GM23338 (cell line): ENCODE data around the gene ZNF579. TPM values are rescaled to one million over a fixed set of nuclear protein-coding genes. Genes with fewer than 3 reads are reported as not detected.

ENCODE experiments used
- ATAC-seq: fragments of 200-7000 bp; cut with Tn5 transposase; 3 replicates; pipeline ENCODE4 v1.9.1; 2020
- DNase-seq: peaks from one replicate; pipeline ENCODE4 v3.0.0-alpha.2; 2015; ENCODE audit warnings: low spot score
- H2AFZ ChIP-seq: fragments of 200-600 bp; sonication (generic); 2 replicates; pipeline ENCODE4 v1.8.0; 2016; ENCODE audit warnings: antibody characterized with exemption, mild to moderate bottlenecking, moderate library complexity
- H3F3A ChIP-seq: fragments of 200-600 bp; sonication (generic); replicated peaks from 2 replicates; pipeline ENCODE4 v1.8.0; 2017; ENCODE audit warnings: antibody characterized with exemption, mixed run types, low read depth
- H3K27ac ChIP-seq: fragments of 200-600 bp; sonication (generic); 2 replicates; pipeline ENCODE4 v1.6.1; 2016; ENCODE audit warnings: low read depth
- H3K27me3 ChIP-seq: fragments of 200-600 bp; sonication (generic); 2 replicates; pipeline ENCODE4 v1.8.0; 2016; ENCODE audit warnings: mild to moderate bottlenecking, mixed run types, moderate library complexity; ENCODE audit not compliant: insufficient read depth
- H3K36me3 ChIP-seq: fragments of 200-600 bp; sonication (generic); 2 replicates; pipeline ENCODE4 v1.8.0; 2016; ENCODE audit warnings: mild to moderate bottlenecking; ENCODE audit not compliant: insufficient read depth
- H3K4me1 ChIP-seq: fragments of 200-600 bp; sonication (generic); 2 replicates; pipeline ENCODE4 v1.8.0; 2016; ENCODE audit warnings: mild to moderate bottlenecking, moderate library complexity; ENCODE audit not compliant: insufficient read depth
- H3K4me2 ChIP-seq: fragments of 200-600 bp; sonication (generic); 2 replicates; pipeline ENCODE4 v1.7.1; 2017; ENCODE audit warnings: mixed run types
- H3K4me3 ChIP-seq: fragments of 200-600 bp; sonication (generic); 2 replicates; pipeline ENCODE4 v1.6.1; 2016; ENCODE audit warnings: mixed run types
- H3K79me2 ChIP-seq: fragments of 200-600 bp; sonication (generic); replicated peaks from 2 replicates; pipeline ENCODE4 v1.8.0; 2017; ENCODE audit warnings: mild to moderate bottlenecking; ENCODE audit not compliant: insufficient read depth
- H3K9me2 ChIP-seq: fragments of 200-600 bp; sonication (generic); 2 replicates; pipeline ENCODE4 v1.8.0; 2017; ENCODE audit not compliant: insufficient read depth
- H4K20me1 ChIP-seq: fragments of 200-600 bp; sonication (generic); replicated peaks from 2 replicates; pipeline ENCODE4 v1.8.0; 2017; ENCODE audit warnings: mild to moderate bottlenecking; ENCODE audit not compliant: insufficient read depth
- H3K27ac Mint-ChIP-seq: 2 replicates; pipeline ENCODE4 v1.8.0; 2020; ENCODE audit warnings: inconsistent platforms, mild to moderate bottlenecking, moderate library complexity, mixed read lengths
- H3K27me3 Mint-ChIP-seq: 3 replicates; pipeline ENCODE4 v1.8.0; 2022; ENCODE audit warnings: low read depth, mild to moderate bottlenecking, moderate library complexity, mixed read lengths, inconsistent platforms; ENCODE audit not compliant: insufficient read depth, poor library complexity
- H3K36me3 Mint-ChIP-seq: 3 replicates; pipeline ENCODE4 v1.8.0; 2021; ENCODE audit warnings: low read depth, mild to moderate bottlenecking, inconsistent platforms, moderate library complexity, mixed read lengths
- H3K4me1 Mint-ChIP-seq: 3 replicates; pipeline ENCODE4 v1.8.0; 2020; ENCODE audit warnings: mild to moderate bottlenecking, inconsistent platforms, mixed read lengths
- H3K4me3 Mint-ChIP-seq: 3 replicates; pipeline ENCODE4 v1.8.0; 2021; ENCODE audit warnings: moderate library complexity, mild to moderate bottlenecking, inconsistent platforms, mixed read lengths
- H3K9me3 Mint-ChIP-seq: 3 replicates; pipeline ENCODE4 v1.8.0; 2020; ENCODE audit warnings: moderate library complexity, mild to moderate bottlenecking, inconsistent platforms, mixed read lengths
- EZH2 ChIP-seq: fragments of 200-600 bp; sonication (generic); IDR thresholded peaks from one replicate; pipeline ENCODE4 v1.8.0; 2017; ENCODE audit warnings: antibody characterized with exemption, mild to moderate bottlenecking, low read depth; ENCODE audit not compliant: unreplicated experiment
- EZH2phosphoT487 ChIP-seq: fragments of 200-600 bp; sonication (generic); IDR thresholded peaks from one replicate; pipeline ENCODE4 v1.8.1; 2018; ENCODE audit warnings: antibody characterized with exemption; ENCODE audit not compliant: unreplicated experiment
- NANOG ChIP-seq: IDR thresholded peaks from 2 replicates; pipeline ENCODE4 v1.6.1; 2016; ENCODE audit warnings: antibody characterized with exemption, borderline replicate concordance
- POLR2AphosphoS5 ChIP-seq: IDR thresholded peaks from 2 replicates; pipeline ENCODE4 v1.6.1; 2016; ENCODE audit warnings: antibody characterized with exemption, low read depth
- ZNF114 ChIP-seq: fragments of 250-450 bp; sonication (Bioruptor Pico); IDR thresholded peaks from 2 replicates; pipeline ENCODE4 v1.5.0; 2020; ENCODE audit warnings: mild to moderate bottlenecking, moderate library complexity
- polyA plus RNA-seq: library from polyadenylated mRNA; unstranded; fragments of >200 nt; fragmentation: Nextera tagmentation; extraction: Ambion mirVana; gene quantifications from 2 replicates; pipeline ENCODE4 v1.2.1, GENCODE V29; 2016
- total RNA-seq: library from RNA; depleted of rRNA; stranded (reverse); fragments of >200 nt; shearing (Covaris generic); gene quantifications from 2 replicates; pipeline ENCODE4 v1.2.3, GENCODE V29; 2014
- TF ChIP-seq, protein P1 (sequence below): IDR thresholded peaks from 2 replicates; pipeline ENCODE4 v1.6.1; 2016; ENCODE audit warnings: antibody characterized with exemption
- TF ChIP-seq, protein P2 (sequence below): IDR thresholded peaks from one replicate; pipeline ENCODE4 v1.6.1; 2018; ENCODE audit warnings: antibody characterized with exemption; ENCODE audit not compliant: unreplicated experiment

ZNF579 gene
- total and polyA plus RNA-seq, 2 experiments from 2014 or later = 7.3 to 12.2 TPM

GRCh38 chr19:55618426-55618825 lies 37.8 kb upstream of the ZNF579 start:
- Histone ChIP-seq H3K9me2 (no peaks in the 10 kb centered on the region), H2AFZ (no peak overlapping the region), H4K20me1 (peaks cover 1% of the 10 kb centered on the region), H3K79me2 (peaks cover 3% of the 10 kb centered on the region), H3K27ac (no peak overlapping the region), H3K27me3 (no peaks in the 10 kb centered on the region), H3F3A (peaks cover 2% of the 10 kb centered on the region; the same call in 1 of the 2 replicates), H3K4me2 (no peak overlapping the region), H3K4me3 (no peak overlapping the region), H3K4me1 (no peaks in the 10 kb centered on the region), H3K36me3 (no peaks in the 10 kb centered on the region)
- peaks cover 17% of the 10 kb centered on the region for H3K27me3 Mint-ChIP-seq
- TF ChIP-seq, protein P1, sequence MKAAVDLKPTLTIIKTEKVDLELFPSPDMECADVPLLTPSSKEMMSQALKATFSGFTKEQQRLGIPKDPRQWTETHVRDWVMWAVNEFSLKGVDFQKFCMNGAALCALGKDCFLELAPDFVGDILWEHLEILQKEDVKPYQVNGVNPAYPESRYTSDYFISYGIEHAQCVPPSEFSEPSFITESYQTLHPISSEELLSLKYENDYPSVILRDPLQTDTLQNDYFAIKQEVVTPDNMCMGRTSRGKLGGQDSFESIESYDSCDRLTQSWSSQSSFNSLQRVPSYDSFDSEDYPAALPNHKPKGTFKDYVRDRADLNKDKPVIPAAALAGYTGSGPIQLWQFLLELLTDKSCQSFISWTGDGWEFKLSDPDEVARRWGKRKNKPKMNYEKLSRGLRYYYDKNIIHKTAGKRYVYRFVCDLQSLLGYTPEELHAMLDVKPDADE = no peak
- peaks cover 5% of the 10 kb centered on the region for H3K9me3 Mint-ChIP-seq
- peaks cover 5% of the 10 kb centered on the region; the same call in 1 of the 3 replicates for H3K4me1 Mint-ChIP-seq
- no peak overlapping the region for H3K27ac Mint-ChIP-seq
- H3K36me3 Mint-ChIP-seq = peaks cover 45% of the 10 kb centered on the region
- H3K4me3 Mint-ChIP-seq = 0 out of 3 replicates have a peak overlapping the region, but pooled peaks have one; percentile 27
- DNase-seq = peak; percentile 0
- no peak for ATAC-seq

DNA sequence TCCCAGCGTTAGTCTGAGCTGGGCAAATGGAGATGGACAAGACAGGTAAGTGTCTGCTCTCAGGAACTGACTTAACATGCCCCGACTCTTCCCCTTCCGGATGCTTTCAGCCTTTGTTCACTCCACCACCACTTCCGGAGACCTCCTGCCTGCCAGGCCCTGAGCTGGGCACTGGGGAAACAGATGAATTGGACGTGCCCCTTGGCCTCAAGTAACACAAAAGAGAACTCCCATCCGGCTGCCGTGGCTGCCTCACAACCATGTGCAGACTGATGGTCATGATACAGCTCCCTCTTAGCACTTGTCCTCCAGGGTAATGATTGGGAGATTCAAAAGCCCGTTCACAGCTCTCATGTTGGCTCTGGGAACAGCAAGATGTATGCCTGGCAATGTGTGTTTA lies 36.8 kb upstream of the ZNF579 start:
- no peak overlapping the region for H3K27ac Mint-ChIP-seq
- Histone ChIP-seq H3K36me3 (no peaks in the 10 kb centered on the region), H3K4me2 (no peak overlapping the region)

More for the DNA sequence above, 36.8 kb upstream of the ZNF579 start:
- Histone ChIP-seq H3K27ac (no peak overlapping the region), H3K79me2 (0 out of 2 replicates have a peak, but pooled peaks cover 2% of the 10 kb centered on the region), H3K9me2 (no peaks in the 10 kb centered on the region), H3K4me1 (no peaks in the 10 kb centered on the region), H3F3A (peaks cover 3% of the 10 kb centered on the region; the same call in 1 of the 2 replicates), H3K4me3 (no peak overlapping the region), H4K20me1 (peaks cover 6% of the 10 kb centered on the region), H2AFZ (no peak overlapping the region), H3K27me3 (no peaks in the 10 kb centered on the region)
- Mint-ChIP-seq H3K27me3 (peaks cover 24% of the 10 kb centered on the region), H3K4me1 (0 out of 3 replicates have a peak, but pooled peaks cover 2% of the 10 kb centered on the region), H3K9me3 (peaks cover 5% of the 10 kb centered on the region), H3K4me3 (no peak overlapping the region; the same call in 2 of the 3 replicates), H3K36me3 (peaks cover 49% of the 10 kb centered on the region)
- TF ChIP-seq, protein P2, sequence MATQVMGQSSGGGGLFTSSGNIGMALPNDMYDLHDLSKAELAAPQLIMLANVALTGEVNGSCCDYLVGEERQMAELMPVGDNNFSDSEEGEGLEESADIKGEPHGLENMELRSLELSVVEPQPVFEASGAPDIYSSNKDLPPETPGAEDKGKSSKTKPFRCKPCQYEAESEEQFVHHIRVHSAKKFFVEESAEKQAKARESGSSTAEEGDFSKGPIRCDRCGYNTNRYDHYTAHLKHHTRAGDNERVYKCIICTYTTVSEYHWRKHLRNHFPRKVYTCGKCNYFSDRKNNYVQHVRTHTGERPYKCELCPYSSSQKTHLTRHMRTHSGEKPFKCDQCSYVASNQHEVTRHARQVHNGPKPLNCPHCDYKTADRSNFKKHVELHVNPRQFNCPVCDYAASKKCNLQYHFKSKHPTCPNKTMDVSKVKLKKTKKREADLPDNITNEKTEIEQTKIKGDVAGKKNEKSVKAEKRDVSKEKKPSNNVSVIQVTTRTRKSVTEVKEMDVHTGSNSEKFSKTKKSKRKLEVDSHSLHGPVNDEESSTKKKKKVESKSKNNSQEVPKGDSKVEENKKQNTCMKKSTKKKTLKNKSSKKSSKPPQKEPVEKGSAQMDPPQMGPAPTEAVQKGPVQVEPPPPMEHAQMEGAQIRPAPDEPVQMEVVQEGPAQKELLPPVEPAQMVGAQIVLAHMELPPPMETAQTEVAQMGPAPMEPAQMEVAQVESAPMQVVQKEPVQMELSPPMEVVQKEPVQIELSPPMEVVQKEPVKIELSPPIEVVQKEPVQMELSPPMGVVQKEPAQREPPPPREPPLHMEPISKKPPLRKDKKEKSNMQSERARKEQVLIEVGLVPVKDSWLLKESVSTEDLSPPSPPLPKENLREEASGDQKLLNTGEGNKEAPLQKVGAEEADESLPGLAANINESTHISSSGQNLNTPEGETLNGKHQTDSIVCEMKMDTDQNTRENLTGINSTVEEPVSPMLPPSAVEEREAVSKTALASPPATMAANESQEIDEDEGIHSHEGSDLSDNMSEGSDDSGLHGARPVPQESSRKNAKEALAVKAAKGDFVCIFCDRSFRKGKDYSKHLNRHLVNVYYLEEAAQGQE = no peak
- TF ChIP-seq EZH2 = no peak
- no peak for TF ChIP-seq ZNF114 (CRISPR knock-in tag)
- no peak for TF ChIP-seq EZH2phosphoT487
- TF ChIP-seq POLR2AphosphoS5 = no peak
- no peak for TF ChIP-seq NANOG
- peak; percentile 1 for DNase-seq
- ATAC-seq = no peak
